GM21515 (cell line): ENCODE results near the gene ABCC4.

Source experiments
- ATAC-seq: cut with Tn5 transposase; IDR thresholded peaks from one replicate; pipeline ENCODE4 v1.9.1; 2021; ENCODE audit not compliant: unreplicated experiment

Gene ABCC4

GRCh38 chr13:95124959-95125358 lies 176.3 kb downstream of the ABCC4 start:
- ATAC-seq: no peak

- no peak for ATAC-seq
These were observed 177.5 kb downstream of the ABCC4 start for GRCh38 chr13:95123726-95124125.

GRCh38 chr13:95122063-95122462 lies 179.2 kb downstream of the ABCC4 start:
- ATAC-seq: no peak

GRCh38 chr13:95121516-95121915 lies 179.7 kb downstream of the ABCC4 start:
- ATAC-seq: no peak

GRCh38 chr13:95120650-95121049 lies 180.6 kb downstream of the ABCC4 start:
- no peak for ATAC-seq

GRCh38 chr13:95118541-95119324 lies 182.5 kb downstream of the ABCC4 start:
- no peak for ATAC-seq

GRCh38 chr13:95117092-95117491 lies 184.2 kb downstream of the ABCC4 start:
- ATAC-seq: no peak

- no peak for ATAC-seq
These were observed 185.7 kb downstream of the ABCC4 start for GRCh38 chr13:95115525-95115924.

GRCh38 chr13:95113601-95114000 lies 187.7 kb downstream of the ABCC4 start:
- no peak for ATAC-seq

- ATAC-seq: no peak
These were observed 188.4 kb downstream of the ABCC4 start for GRCh38 chr13:95112883-95113282.

- ATAC-seq: no peak
These were observed 189.6 kb downstream of the ABCC4 start for GRCh38 chr13:95111608-95112007.

- no peak for ATAC-seq
These were observed 194.7 kb downstream of the ABCC4 start for GRCh38 chr13:95106562-95106961.

GRCh38 chr13:95100525-95101433 lies 200.5 kb downstream of the ABCC4 start:
- ATAC-seq: no peak

GRCh38 chr13:95099541-95099940 lies 201.7 kb downstream of the ABCC4 start:
- ATAC-seq: no peak

GRCh38 chr13:95098916-95099315 lies 202.3 kb downstream of the ABCC4 start:
- ATAC-seq: no peak

- no peak for ATAC-seq
These were observed 209.5 kb downstream of the ABCC4 start for GRCh38 chr13:95091755-95092154.

GRCh38 chr13:95087746-95088305 lies 213.4 kb downstream of the ABCC4 start:
- ATAC-seq: no peak

- ATAC-seq: no peak
These were observed 214.5 kb downstream of the ABCC4 start for GRCh38 chr13:95086761-95087160.

- ATAC-seq: no peak
These were observed 217.5 kb downstream of the ABCC4 start for GRCh38 chr13:95083758-95084157.

GRCh38 chr13:95083066-95083465 lies 218.2 kb downstream of the ABCC4 start:
- ATAC-seq: no peak

GRCh38 chr13:95075506-95075905 lies 225.7 kb downstream of the ABCC4 start:
- no peak for ATAC-seq

GRCh38 chr13:95074820-95075219 lies 226.4 kb downstream of the ABCC4 start:
- no peak for ATAC-seq
